ENCODE measurements around the gene TDRD9.

GRCh38 chr14:103930051-103930604, 1.9 kb downstream of the TDRD9 start:
- TF ChIP-seq CTCF (IDR thresholded peaks at IDR 0.05) = no peak
- TF ChIP-seq ZFX (IDR thresholded peaks at IDR 0.05; ENCODE audit: borderline replicate concordance) = no peak
